ENCODE data around the gene PGM5. TPM values are rescaled to one million over a fixed set of nuclear protein-coding genes. Genes with fewer than 3 reads are reported as not detected.
"Not testable (repeated sequence)": the region's sequence is repeated elsewhere in the genome, so short reads cannot be mapped to it uniquely, and the experiment has no call there.

PGM5 gene
- total RNA-seq, 3 donors from 2014 or later (not counting 1 experiment from before 2014, with no cell fraction given) = 0.43 to 1.8 TPM; not detected in 1

DNA sequence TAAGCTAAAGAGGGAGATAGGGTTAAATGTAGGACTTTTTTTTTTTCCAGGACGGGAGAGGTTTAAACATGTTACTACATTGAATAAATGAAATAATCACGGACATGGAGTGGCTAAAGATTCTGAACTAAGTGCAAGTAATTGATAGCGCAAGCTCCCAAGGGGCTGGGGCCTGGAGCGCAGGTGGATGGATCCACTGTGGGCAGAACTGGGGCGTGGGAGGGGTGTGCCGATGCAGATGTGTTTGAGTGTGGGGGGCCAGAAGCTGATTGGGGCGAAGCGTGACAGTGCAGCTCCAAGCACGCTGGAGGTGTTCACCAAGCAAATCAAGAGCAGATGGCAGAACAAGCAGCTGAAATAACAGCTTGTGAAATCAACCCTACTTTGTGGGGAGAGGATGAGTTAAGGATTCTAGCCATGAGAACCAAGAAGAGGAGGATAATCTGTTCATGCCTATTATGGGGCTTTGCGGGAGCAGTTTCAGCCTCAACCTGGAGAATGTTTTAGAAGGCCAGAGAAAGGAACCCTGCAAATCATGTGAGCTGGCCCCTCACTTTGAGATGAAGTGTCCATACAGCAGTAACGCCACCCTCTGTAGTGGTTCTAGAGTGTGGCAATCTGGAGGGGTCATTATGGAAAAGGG lies 25.8 kb upstream of the PGM5 start:
- H3K27ac ChIP-seq (ENCODE audit: low read length); H3K27me3 Mint-ChIP-seq (ENCODE audit: low read depth in 2 of 2); H3K27ac Mint-ChIP-seq; H3K27me3 ChIP-seq (ENCODE audit: control insufficient read depth, insufficient read depth, low read length); H3K4me1 ChIP-seq (ENCODE audit: control insufficient read depth, insufficient read depth, low read length); H3K4me1 Mint-ChIP-seq; H3K4me3 Mint-ChIP-seq; H3K36me3 ChIP-seq (ENCODE audit: control insufficient read depth, insufficient read depth, low read length); intact Hi-C loops (cut with micrococcal nuclease); H3K36me3 Mint-ChIP-seq; ATAC-seq; H3K4me3 ChIP-seq (ENCODE audit: low read length); H3K9me3 Mint-ChIP-seq; DNase-seq; H3K9me3 ChIP-seq (ENCODE audit: control insufficient read depth, insufficient read depth, low read length): not testable (repeated sequence)
- 93% methylated on average over 4 of the region's 11 CpGs for WGBS (ENCODE audit: insufficient coverage)

DNA sequence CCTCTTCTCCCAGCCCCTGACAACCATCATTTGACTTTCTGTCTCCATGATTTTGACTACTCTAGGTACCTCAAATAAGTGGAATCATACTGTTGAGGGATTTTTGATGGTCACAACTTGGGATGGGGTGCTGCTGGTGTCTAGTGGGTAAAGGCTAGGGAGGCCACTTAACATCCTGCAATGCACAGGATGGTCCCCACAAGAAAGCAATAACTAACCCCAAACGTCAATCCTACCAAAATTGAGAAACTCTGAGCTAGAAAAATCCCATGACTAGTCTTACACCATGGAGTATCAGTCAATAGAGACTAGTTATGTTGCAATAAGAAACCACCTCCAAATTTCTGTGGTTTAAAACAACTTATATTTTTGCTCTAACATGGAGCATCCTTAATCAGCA lies 24.3 kb upstream of the PGM5 start:
- no CpG with 5 or more reads among the region's 1 CpG for WGBS (ENCODE audit: insufficient coverage)
- intact Hi-C loops (cut with micrococcal nuclease) = not testable (repeated sequence)

DNA sequence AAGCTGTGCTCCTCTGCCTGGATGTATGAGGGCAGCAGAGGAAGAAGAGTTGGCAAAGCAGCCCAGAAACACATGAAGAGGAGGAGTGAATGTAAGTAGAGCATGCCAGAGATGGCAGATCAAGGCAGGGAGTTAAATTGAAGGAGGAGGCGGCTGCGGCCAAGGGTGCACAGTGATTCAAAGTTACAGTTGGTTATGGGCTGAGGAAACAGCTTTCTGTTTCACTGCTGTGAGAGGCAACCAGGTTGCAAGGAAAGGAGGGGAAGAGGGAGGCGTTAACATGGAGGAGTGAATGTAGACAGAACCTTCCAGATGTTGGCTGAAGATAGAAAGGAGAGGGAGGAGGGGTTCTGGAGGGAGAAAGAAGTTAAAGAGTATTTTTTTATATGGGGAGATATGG lies 20.5 kb upstream of the PGM5 start:
- intact Hi-C loops (cut with micrococcal nuclease); H3K36me3 ChIP-seq (ENCODE audit: control insufficient read depth, insufficient read depth, low read length); H3K4me3 Mint-ChIP-seq; H3K9me3 Mint-ChIP-seq; DNase-seq; H3K27me3 Mint-ChIP-seq (ENCODE audit: low read depth in 2 of 2); H3K4me3 ChIP-seq (ENCODE audit: low read length); H3K4me1 Mint-ChIP-seq; ATAC-seq; H3K27ac ChIP-seq (ENCODE audit: low read length); H3K27ac Mint-ChIP-seq; H3K9me3 ChIP-seq (ENCODE audit: control insufficient read depth, insufficient read depth, low read length); H3K4me1 ChIP-seq (ENCODE audit: control insufficient read depth, insufficient read depth, low read length); H3K36me3 Mint-ChIP-seq; H3K27me3 ChIP-seq (ENCODE audit: control insufficient read depth, insufficient read depth, low read length): not testable (repeated sequence)
- WGBS (ENCODE audit: insufficient coverage) = no CpG with 5 or more reads among the region's 3 CpGs

More for the DNA sequence above, 24.3 kb upstream of the PGM5 start:
- H3K27me3 ChIP-seq (ENCODE audit: control insufficient read depth, insufficient read depth, low read length); H3K27me3 Mint-ChIP-seq (ENCODE audit: low read depth in 2 of 2); ATAC-seq; H3K36me3 ChIP-seq (ENCODE audit: control insufficient read depth, insufficient read depth, low read length); H3K9me3 Mint-ChIP-seq; H3K4me3 Mint-ChIP-seq; H3K27ac ChIP-seq (ENCODE audit: low read length); DNase-seq; H3K4me1 ChIP-seq (ENCODE audit: control insufficient read depth, insufficient read depth, low read length); H3K4me1 Mint-ChIP-seq; H3K9me3 ChIP-seq (ENCODE audit: control insufficient read depth, insufficient read depth, low read length); H3K27ac Mint-ChIP-seq; H3K36me3 Mint-ChIP-seq; H3K4me3 ChIP-seq (ENCODE audit: low read length): not testable (repeated sequence)

DNA sequence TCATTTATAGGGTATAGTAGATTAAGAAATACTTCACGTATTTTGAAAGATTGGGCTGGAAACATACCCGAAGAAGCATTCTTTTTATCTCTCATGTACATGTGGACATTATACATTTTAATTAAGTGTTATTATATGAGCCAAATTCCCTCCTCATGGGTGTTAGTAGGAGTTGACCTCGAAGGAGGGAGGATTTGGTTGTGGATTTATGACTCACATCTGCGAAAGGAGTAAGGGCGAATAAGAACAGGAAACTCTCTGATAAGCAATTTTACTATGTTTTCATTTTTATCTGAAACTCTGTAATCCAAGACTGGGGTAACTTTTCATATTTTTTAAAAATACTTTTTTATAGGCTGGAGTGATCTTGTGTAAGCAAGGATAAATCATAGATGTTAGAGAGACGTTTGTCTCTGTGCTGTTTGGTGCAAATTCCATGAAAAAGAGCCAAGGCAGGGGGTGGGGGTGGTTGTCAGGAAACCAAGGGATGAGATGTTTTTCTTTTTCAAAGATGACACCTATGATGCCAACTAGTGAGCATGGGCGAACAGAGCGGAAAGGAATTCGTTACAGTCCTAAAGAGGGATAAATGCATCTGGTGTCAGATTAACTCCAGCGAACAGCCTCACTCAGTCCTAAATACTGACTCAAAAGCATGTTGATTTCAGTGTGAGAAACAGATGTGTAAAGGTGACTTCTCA lies 19.6 kb upstream of the PGM5 start:
- H3K27me3 Mint-ChIP-seq (ENCODE audit: low read depth in 2 of 2); DNase-seq; ATAC-seq; H3K27ac Mint-ChIP-seq; intact Hi-C loops (cut with micrococcal nuclease); H3K4me1 ChIP-seq (ENCODE audit: control insufficient read depth, insufficient read depth, low read length); H3K4me3 Mint-ChIP-seq; H3K4me1 Mint-ChIP-seq; H3K27me3 ChIP-seq (ENCODE audit: control insufficient read depth, insufficient read depth, low read length); H3K9me3 Mint-ChIP-seq; H3K4me3 ChIP-seq (ENCODE audit: low read length); H3K36me3 ChIP-seq (ENCODE audit: control insufficient read depth, insufficient read depth, low read length); H3K27ac ChIP-seq (ENCODE audit: low read length); H3K9me3 ChIP-seq (ENCODE audit: control insufficient read depth, insufficient read depth, low read length); H3K36me3 Mint-ChIP-seq: not testable (repeated sequence)
- no CpG with 5 or more reads among the region's 10 CpGs for WGBS (ENCODE audit: insufficient coverage)

DNA sequence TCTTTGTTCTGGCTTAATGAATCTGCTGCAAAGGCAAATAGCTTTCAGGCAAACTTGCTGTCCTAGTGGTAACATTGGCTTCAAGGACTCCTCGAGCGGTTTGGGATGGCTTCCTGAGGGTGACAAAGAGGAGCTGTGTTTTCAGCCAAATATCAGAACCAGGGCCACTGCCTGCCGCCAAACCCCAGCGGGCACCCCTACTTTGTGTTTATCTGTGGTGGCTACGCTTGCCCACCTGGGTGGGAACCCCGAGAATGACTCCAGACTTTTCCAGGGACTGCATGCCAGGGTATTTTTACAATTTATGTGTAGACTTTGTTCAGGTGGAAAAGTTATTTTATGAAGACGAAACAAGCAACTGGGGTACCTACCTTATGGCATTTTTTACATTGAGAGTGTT lies 18.4 kb upstream of the PGM5 start:
- H3K36me3 ChIP-seq (ENCODE audit: control insufficient read depth, insufficient read depth, low read length); DNase-seq; H3K4me3 ChIP-seq (ENCODE audit: low read length); H3K4me1 Mint-ChIP-seq; H3K9me3 Mint-ChIP-seq; H3K9me3 ChIP-seq (ENCODE audit: control insufficient read depth, insufficient read depth, low read length); H3K4me3 Mint-ChIP-seq; H3K4me1 ChIP-seq (ENCODE audit: control insufficient read depth, insufficient read depth, low read length); intact Hi-C loops (cut with micrococcal nuclease); H3K27me3 ChIP-seq (ENCODE audit: control insufficient read depth, insufficient read depth, low read length); H3K27me3 Mint-ChIP-seq (ENCODE audit: low read depth in 2 of 2); ATAC-seq; H3K27ac ChIP-seq (ENCODE audit: low read length); H3K36me3 Mint-ChIP-seq; H3K27ac Mint-ChIP-seq: not testable (repeated sequence)
- WGBS (ENCODE audit: insufficient coverage) = 85% methylated on average over 6 of the region's 7 CpGs
